WTC11 (cell line): ENCODE measurements around the gene FBXW4. TPM values are rescaled to one million over a fixed set of nuclear protein-coding genes. Genes with fewer than 3 reads are reported as not detected.

ENCODE experiments used
- ATAC-seq: fragments of 200-7000 bp; cut with Tn5 transposase; 2 replicates; pipeline ENCODE4 v1.10.0; 2021; ENCODE audit warnings: mild to moderate bottlenecking, moderate library complexity
- CTCF ChIA-PET: fragments of 300-600 bp; sonication (Branson Sonifier 250); formaldehyde crosslinking; loops from one replicate; lab custom pipeline; 2021; ENCODE audit warnings: antibody characterized with exemption; lab: Charles Lee
- POLR2A ChIA-PET: fragments of 350-600 bp; sonication (Branson Sonifier 250); formaldehyde crosslinking; loops from one replicate; lab custom pipeline; 2021; ENCODE audit warnings: antibody characterized with exemption; lab: Charles Lee
- DNase-seq: peaks from one replicate; pipeline ENCODE4 v3.0.0; 2021; ENCODE audit warnings: low spot score
- H3K27ac Mint-ChIP-seq: 2 replicates; pipeline ENCODE4 v1.8.0; 2021; ENCODE audit warnings: mixed read lengths
- H3K27me3 Mint-ChIP-seq: 2 replicates; pipeline ENCODE4 v1.8.0; 2021; ENCODE audit warnings: low read depth, mild to moderate bottlenecking, moderate library complexity, mixed read lengths
- H3K36me3 Mint-ChIP-seq: 2 replicates; pipeline ENCODE4 v1.8.0; 2021; ENCODE audit warnings: mixed read lengths
- H3K4me1 Mint-ChIP-seq: 2 replicates; pipeline ENCODE4 v1.8.0; 2022; ENCODE audit warnings: mixed read lengths
- H3K4me3 Mint-ChIP-seq: 2 replicates; pipeline ENCODE4 v1.8.0; 2021; ENCODE audit warnings: mild to moderate bottlenecking, moderate library complexity, mixed read lengths
- H3K9me3 Mint-ChIP-seq: 2 replicates; pipeline ENCODE4 v1.8.0; 2021; ENCODE audit warnings: mixed read lengths
- ATF6 ChIP-seq: sonication (generic); formaldehyde crosslinking; IDR thresholded peaks from 2 replicates; pipeline ENCODE4 v1.8.1; 2023; ENCODE audit warnings: mild to moderate bottlenecking, missing genetic modification reagents
- E2F4 ChIP-seq: sonication (generic); formaldehyde crosslinking; IDR thresholded peaks from 2 replicates; pipeline ENCODE4 v1.8.1; 2022; ENCODE audit warnings: low read depth, mild to moderate bottlenecking, moderate library complexity, missing genetic modification reagents, borderline replicate concordance
- E2F5 ChIP-seq: sonication (generic); formaldehyde crosslinking; IDR thresholded peaks from 2 replicates; pipeline ENCODE4 v1.8.1; 2022; ENCODE audit warnings: mild to moderate bottlenecking, moderate library complexity, missing genetic modification reagents
- GRHL2 ChIP-seq: fragments of 250-450 bp; sonication (Bioruptor Pico); IDR thresholded peaks from 2 replicates; pipeline ENCODE4 v1.8.0; 2022; ENCODE audit warnings: mild to moderate bottlenecking, moderate library complexity; ENCODE audit not compliant: insufficient replicate concordance, severe bottlenecking
- IRF1 ChIP-seq: sonication (generic); formaldehyde crosslinking; IDR thresholded peaks from 2 replicates; pipeline ENCODE4 v1.8.0; 2023; ENCODE audit warnings: missing genetic modification reagents
- KAT7 ChIP-seq: sonication (generic); formaldehyde crosslinking; IDR thresholded peaks from 2 replicates; pipeline ENCODE4 v1.8.1; 2023; ENCODE audit warnings: missing genetic modification reagents, mild to moderate bottlenecking, borderline replicate concordance
- MXD4 ChIP-seq: fragments of 250-450 bp; sonication (Bioruptor Pico); IDR thresholded peaks from 2 replicates; pipeline ENCODE4 v1.8.0; 2021; ENCODE audit warnings: mild to moderate bottlenecking, moderate library complexity, borderline replicate concordance
- MYBL2 ChIP-seq: sonication (generic); formaldehyde crosslinking; IDR thresholded peaks from 2 replicates; pipeline ENCODE4 v1.8.1; 2023; ENCODE audit warnings: mild to moderate bottlenecking, moderate library complexity, missing genetic modification reagents
- NFATC4 ChIP-seq: fragments of 250-450 bp; sonication (Bioruptor Pico); IDR thresholded peaks from 2 replicates; pipeline ENCODE4 v1.9.0; 2021; ENCODE audit warnings: mild to moderate bottlenecking
- OVOL2 ChIP-seq: fragments of 250-450 bp; sonication (Bioruptor Pico); IDR thresholded peaks from 2 replicates; pipeline ENCODE4 v1.9.0; 2021; ENCODE audit warnings: mild to moderate bottlenecking, borderline replicate concordance
- PRDM15 ChIP-seq: sonication (generic); formaldehyde crosslinking; IDR thresholded peaks from 2 replicates; pipeline ENCODE4 v1.8.0; 2022; ENCODE audit warnings: missing genetic modification reagents
- SOX15 ChIP-seq: fragments of 250-450 bp; sonication (Bioruptor Pico); IDR thresholded peaks from 2 replicates; pipeline ENCODE4 v1.9.0; 2021; ENCODE audit warnings: mild to moderate bottlenecking
- ZNF219 ChIP-seq: sonication (generic); formaldehyde crosslinking; IDR thresholded peaks from 2 replicates; pipeline ENCODE4 v1.8.0; 2023; ENCODE audit warnings: missing genetic modification reagents, mild to moderate bottlenecking, borderline replicate concordance
- ZNF232 ChIP-seq: sonication (generic); formaldehyde crosslinking; IDR thresholded peaks from 2 replicates; pipeline ENCODE4 v1.8.0; 2022; ENCODE audit warnings: mild to moderate bottlenecking, missing genetic modification reagents
- ZNF263 ChIP-seq: sonication (generic); formaldehyde crosslinking; IDR thresholded peaks from 2 replicates; pipeline ENCODE4 v1.8.1; 2022; ENCODE audit warnings: low read depth, mild to moderate bottlenecking, moderate library complexity, missing genetic modification reagents
- ZNF532 ChIP-seq: fragments of 250-450 bp; sonication (Bioruptor Pico); IDR thresholded peaks from 2 replicates; pipeline ENCODE4 v1.9.0; 2021; ENCODE audit warnings: mild to moderate bottlenecking, borderline replicate concordance
- total RNA-seq: library from RNA; stranded (reverse); gene quantifications from 3 replicates; pipeline ENCODE4 v1.2.3, GENCODE V29; 2021
- TF ChIP-seq, protein P1 (sequence below): fragments of 250-450 bp; sonication (Bioruptor Pico); IDR thresholded peaks from 2 replicates; pipeline ENCODE4 v1.9.0; 2021; ENCODE audit warnings: moderate library complexity, mild to moderate bottlenecking, inconsistent platforms, borderline replicate concordance

The FBXW4 gene
- total RNA-seq, 1 experiment from 2014 or later: 45.3 TPM

DNA sequence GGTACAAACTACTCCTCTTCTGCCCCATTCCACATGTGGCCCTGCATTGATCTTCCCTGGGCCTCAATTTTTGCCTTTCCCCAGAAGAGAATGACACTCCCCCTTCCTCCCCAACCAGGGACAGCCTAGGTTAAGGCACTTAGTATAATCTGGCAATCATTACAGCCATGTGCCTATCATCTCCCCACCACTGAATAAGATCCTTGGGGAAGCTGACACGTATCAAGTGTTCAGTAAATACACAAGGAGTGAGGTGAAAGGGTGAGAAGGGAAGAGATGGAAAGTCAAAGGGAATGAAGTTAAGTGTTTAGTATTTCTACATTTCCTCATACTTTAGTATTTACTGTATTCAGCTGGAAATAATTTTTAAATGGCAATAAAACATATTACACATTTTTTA lies 31.9 kb downstream of the FBXW4 start:
- no peaks in the 10 kb centered on the region; the same call in 1 of the 2 replicates for H3K27me3 Mint-ChIP-seq
- no peak overlapping the region for H3K27ac Mint-ChIP-seq
- CTCF ChIA-PET: interaction anchor here (1.4 to 4.9 kb wide), 2 partner anchors 46 to 60 kb away, joined by 4 to 37 read pairs; no protein-coding TSS in a partner anchor
- TF ChIP-seq IRF1 (CRISPR knock-in tag): no peak
- TF ChIP-seq ZNF232: no peak
- TF ChIP-seq, all 79 proteins: peak for 0
- ATAC-seq (no peak), DNase-seq (no peak)
- Mint-ChIP-seq H3K36me3 (peaks cover 6% of the 10 kb centered on the region), H3K9me3 (no peaks in the 10 kb centered on the region), H3K4me3 (no peak overlapping the region), H3K4me1 (peaks cover 30% of the 10 kb centered on the region)
- POLR2A ChIA-PET: no interaction called here

GRCh38 chr10:101660256-101660655 lies 34.7 kb downstream of the FBXW4 start:
- ChIA-PET POLR2A (no interaction called here), CTCF (interaction anchor here (0.6 to 4.9 kb wide), 8 partner anchors 16 to 184 kb away, joined by 3 to 37 read pairs (median 4); partner anchors contain the start of gene KCNIP2)
- TF ChIP-seq MXD4 (CRISPR knock-in tag): no peak
- ATAC-seq: peak; percentile 85
- Mint-ChIP-seq H3K4me1 (peaks cover 30% of the 10 kb centered on the region), H3K27me3 (no peaks in the 10 kb centered on the region; the same call in 1 of the 2 replicates), H3K36me3 (peaks cover 4% of the 10 kb centered on the region; the same call in 1 of the 2 replicates), H3K27ac (no peak overlapping the region; the same call in 1 of the 2 replicates), H3K9me3 (no peaks in the 10 kb centered on the region), H3K4me3 (peak overlapping the region; percentile 11)
- no peak for DNase-seq

DNA sequence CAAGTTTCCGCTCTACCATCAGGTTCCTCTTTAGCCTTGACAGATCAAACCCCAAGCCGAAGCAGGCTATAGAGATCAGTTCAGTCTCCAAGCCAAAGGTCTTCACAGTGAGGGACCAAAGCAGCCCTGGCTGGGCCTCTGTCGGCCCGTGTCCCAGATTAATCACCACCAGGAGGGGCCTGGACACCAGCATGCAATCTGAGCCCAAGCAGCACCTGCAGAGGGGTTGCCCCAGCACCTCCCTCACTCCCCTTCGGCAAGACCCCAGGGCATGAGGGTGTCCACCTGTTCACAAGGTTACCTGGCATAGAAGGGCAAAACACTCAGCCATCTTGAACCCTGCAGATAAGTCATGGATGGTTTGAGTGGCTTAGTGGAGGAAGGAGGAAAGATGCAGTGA lies 36.0 kb downstream of the FBXW4 start:
- no peak overlapping the region for H3K27ac Mint-ChIP-seq
- H3K4me3 Mint-ChIP-seq: no peak overlapping the region
- no peaks in the 10 kb centered on the region; the same call in 1 of the 2 replicates for H3K27me3 Mint-ChIP-seq
- ChIA-PET POLR2A (no interaction called here), CTCF (interaction anchor here (0.7 to 4.9 kb wide), 3 partner anchors 56 to 122 kb away, joined by 3 to 37 read pairs (median 16); no protein-coding TSS in a partner anchor)
- peaks cover 30% of the 10 kb centered on the region for H3K4me1 Mint-ChIP-seq
- H3K9me3 Mint-ChIP-seq: no peaks in the 10 kb centered on the region
- DNase-seq (no peak), ATAC-seq (no peak)
- peaks cover 4% of the 10 kb centered on the region; the same call in 1 of the 2 replicates for H3K36me3 Mint-ChIP-seq
- TF ChIP-seq GRHL2: no peak
- no peak for TF ChIP-seq PRDM15 (CRISPR knock-in tag)
- TF ChIP-seq E2F5 (CRISPR knock-in tag): no peak
- no peak for TF ChIP-seq ZNF263 (CRISPR knock-in tag)
- TF ChIP-seq E2F4: no peak
- TF ChIP-seq MYBL2 (CRISPR knock-in tag): no peak
- TF ChIP-seq, protein P1, sequence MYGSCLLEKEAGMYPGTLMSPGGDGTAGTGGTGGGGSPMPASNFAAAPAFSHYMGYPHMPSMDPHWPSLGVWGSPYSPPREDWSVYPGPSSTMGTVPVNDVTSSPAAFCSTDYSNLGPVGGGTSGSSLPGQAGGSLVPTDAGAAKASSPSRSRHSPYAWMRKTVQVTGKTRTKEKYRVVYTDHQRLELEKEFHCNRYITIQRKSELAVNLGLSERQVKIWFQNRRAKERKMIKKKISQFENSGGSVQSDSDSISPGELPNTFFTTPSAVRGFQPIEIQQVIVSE (CRISPR knock-in tag): no peak
- no peak for TF ChIP-seq ZNF219 (CRISPR knock-in tag)
- TF ChIP-seq SOX15: no peak
- TF ChIP-seq NFATC4 (CRISPR knock-in tag): no peak
- TF ChIP-seq OVOL2 (CRISPR knock-in tag): no peak
- TF ChIP-seq KAT7 (CRISPR knock-in tag): no peak
- no peak for TF ChIP-seq ZNF532
- no peak for TF ChIP-seq ATF6
